Activated CD4-positive, alpha-beta T cell treated with anti-CD3 and anti-CD28 coated beads, Interleukin-2, Interleukin-6, amounts not matched to agents 100 ng/mL and 50 ng/mL, durations not matched to agents 16 hours and 8 hours (primary cell): ENCODE results near the gene UBA3.
A peak's percentile ranks its signal among the peaks of the same experiment; 100 is the strongest.

Experiments used
- DNase-seq: peaks from one replicate; pipeline ENCODE4 v3.0.0-alpha.2; 2020

The UBA3 gene

GRCh38 chr3:69097407-69098086 lies 17.4 kb upstream of the UBA3 start:
- DNase-seq, result no peak

- DNase-seq, result no peak
Observed at GRCh38 chr3:69096299-69096698, 16.1 kb upstream of the UBA3 start.

- peak; percentile 55 for DNase-seq
Observed at GRCh38 chr3:69095636-69096035, 15.5 kb upstream of the UBA3 start.

GRCh38 chr3:69094467-69095205 lies 14.5 kb upstream of the UBA3 start:
- peak; percentile 54 for DNase-seq

GRCh38 chr3:69092030-69092516 lies 11.9 kb upstream of the UBA3 start:
- peak; percentile 85 for DNase-seq

GRCh38 chr3:69091389-69092029 lies 11.3 kb upstream of the UBA3 start:
- DNase-seq, result peak; percentile 26

GRCh38 chr3:69090021-69090420 lies 9.9 kb upstream of the UBA3 start:
- DNase-seq, result no peak

GRCh38 chr3:69088063-69088462 lies 7.9 kb upstream of the UBA3 start:
- DNase-seq, result peak; percentile 65

- DNase-seq, result peak; percentile 22
Observed at GRCh38 chr3:69087030-69087791, 7.0 kb upstream of the UBA3 start.

- DNase-seq, result peak; percentile 84
Observed at GRCh38 chr3:69085833-69086722, 5.9 kb upstream of the UBA3 start.

- DNase-seq, result peak; percentile 26
Observed at GRCh38 chr3:69085168-69085832, 5.1 kb upstream of the UBA3 start.

GRCh38 chr3:69084326-69085167 lies 4.4 kb upstream of the UBA3 start, which contains the start of gene ARL6IP5:
Gene ARL6IP5 (plus strand): TSS chr3:69084937. CDS start chr3:69085048, 111 bp downstream.
- DNase-seq, result peak; percentile 96

- peak; percentile 92 for DNase-seq
Observed at GRCh38 chr3:69082805-69083204, 2.6 kb upstream of the UBA3 start.

- peak; percentile 27 for DNase-seq
Observed at GRCh38 chr3:69082361-69082760, 2.2 kb upstream of the UBA3 start.

GRCh38 chr3:69081583-69082262 lies 1.6 kb upstream of the UBA3 start:
- peak; percentile 60 for DNase-seq

GRCh38 chr3:69079269-69080159 lies 651 bp downstream of the UBA3 start:
- DNase-seq, result peak; percentile 26

- no peak for DNase-seq
Observed at GRCh38 chr3:69072928-69073327, 7.2 kb downstream of the UBA3 start.

- DNase-seq, result no peak
Observed at GRCh38 chr3:69066121-69066520, 14.0 kb downstream of the UBA3 start.
